Fibroblast of skin of right quadriceps (primary cell): Measurements from ENCODE around the gene FAM83B.

ENCODE experiments used
- DNase-seq: peaks from one replicate; pipeline ENCODE4 v3.0.0-alpha.2; 2013

Gene FAM83B

DNA sequence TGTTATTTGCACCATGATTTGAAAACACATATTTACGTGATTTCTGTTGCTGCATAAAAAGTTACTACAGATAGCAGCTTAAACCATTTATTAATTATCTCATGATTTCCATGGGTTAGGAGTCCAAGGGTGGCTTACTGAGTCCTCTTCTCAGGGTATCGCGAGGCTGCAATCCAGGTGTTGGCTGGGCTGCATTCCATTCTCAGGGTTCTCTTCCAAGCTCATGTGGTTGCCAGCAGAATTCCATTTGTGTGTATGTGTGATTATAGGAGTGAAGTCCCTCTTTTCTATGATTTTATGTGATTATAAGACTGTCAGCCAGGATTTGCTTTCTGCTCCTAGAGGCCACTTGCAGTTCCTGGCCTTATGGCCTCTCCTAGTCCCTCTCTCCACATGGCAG, 135.1 kb downstream of the FAM83B start:
- peak; percentile 86 for DNase-seq

DNA sequence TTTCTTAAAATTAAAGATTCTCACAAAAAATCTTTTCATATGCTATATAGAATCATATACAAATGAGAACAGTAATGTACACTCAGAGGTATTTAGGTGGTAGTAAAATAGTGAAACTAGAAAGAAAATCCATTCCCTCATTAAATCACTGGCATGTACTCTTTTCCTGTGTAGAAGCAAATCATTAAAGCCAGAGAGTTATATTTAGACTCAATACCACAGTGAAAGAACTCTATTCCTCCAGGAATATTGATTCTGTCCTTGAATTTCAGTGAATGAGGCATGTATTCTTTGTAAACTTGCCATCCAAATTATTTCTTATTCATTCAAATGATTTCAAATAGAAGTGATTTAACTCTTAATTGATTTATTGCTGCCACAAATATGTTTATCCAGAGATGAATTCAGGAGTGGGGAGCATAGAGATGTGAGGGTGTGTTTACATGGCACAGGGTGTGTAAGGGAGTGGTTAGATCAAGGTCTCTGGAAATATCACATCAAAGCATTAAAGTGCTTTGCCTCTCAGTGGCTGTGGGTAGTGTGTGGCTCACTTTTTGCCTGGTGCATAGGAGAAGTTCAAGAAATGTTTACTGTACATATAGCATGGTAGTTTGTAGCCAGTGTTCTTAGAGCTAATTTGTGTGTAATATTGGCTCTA, 141.2 kb downstream of the FAM83B start:
- DNase-seq: peak; percentile 8

DNA sequence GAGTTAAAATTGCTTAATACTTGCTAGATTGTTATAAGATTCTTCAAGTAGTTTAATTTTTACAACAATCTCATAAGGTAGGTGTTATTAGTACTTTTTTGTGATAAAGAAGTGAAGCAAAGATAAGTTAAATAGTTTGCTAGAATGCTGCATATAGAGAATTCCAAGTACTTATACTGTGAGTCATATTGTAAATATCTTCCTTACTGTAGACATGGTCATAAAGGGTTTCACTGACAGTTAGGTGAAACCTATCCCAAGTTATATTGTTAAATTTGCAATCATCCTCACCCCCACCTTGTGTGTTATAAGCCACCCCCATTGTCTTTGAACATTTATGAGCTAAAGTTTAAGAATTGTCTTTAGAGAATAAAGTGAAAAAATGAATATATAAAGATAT, 142.0 kb downstream of the FAM83B start:
- peak; percentile 37 for DNase-seq

GRCh38 chr6:54990001-54990400, 143.4 kb downstream of the FAM83B start:
- no peak for DNase-seq
